GM12892 (cell line): ENCODE data around the gene SIPA1L3.

Experiments
- DNase-seq: peaks from one replicate; pipeline ENCODE4 v3.0.0; 2011; ENCODE audit not compliant: insufficient read length
- FAIRE-seq: peaks from 2 replicates; lab custom pipeline; 2011; peaks lifted over from hg19 to GRCh38; lab: Jason Lieb, UNC
- POLR2A ChIP-seq: IDR thresholded peaks from 2 replicates; pipeline ENCODE4 v1.6.1; 2011; ENCODE audit warnings: low read depth, low read length, control low read depth
- POLR2AphosphoS5 ChIP-seq: IDR thresholded peaks from 2 replicates; pipeline ENCODE4 v1.6.1; 2011; ENCODE audit warnings: low read depth, low read length, control low read depth
- TAF1 ChIP-seq: IDR thresholded peaks from 2 replicates; pipeline ENCODE4 v1.6.1; 2011; ENCODE audit warnings: low read depth, mild to moderate bottlenecking, control low read depth, low read length, borderline replicate concordance

Gene SIPA1L3

GRCh38 chr19:38101723-38102122 lies 194.7 kb downstream of the SIPA1L3 start:
- no peak for DNase-seq
- no peak for FAIRE-seq

DNA sequence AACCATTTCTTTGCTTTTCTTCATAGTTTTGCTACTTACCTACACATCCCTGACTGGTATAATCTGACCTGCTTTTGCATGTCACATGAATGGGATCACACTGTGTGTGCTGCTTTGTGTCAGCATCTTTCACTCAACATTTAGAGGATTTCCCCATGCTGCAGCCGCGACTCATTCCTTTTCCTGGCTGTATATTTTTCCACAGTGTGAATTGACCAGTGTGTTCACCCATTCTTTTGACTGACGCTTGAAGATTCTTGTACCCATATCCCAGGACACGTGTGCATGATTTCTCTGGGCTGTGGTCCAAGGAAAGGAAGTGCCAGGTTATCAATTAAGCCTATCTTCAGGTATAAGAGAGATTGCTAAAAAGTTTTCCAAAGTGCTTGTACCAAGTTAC lies 198.6 kb downstream of the SIPA1L3 start:
- DNase-seq = no peak
- TF ChIP-seq POLR2A (no peak), TAF1 (no peak), POLR2AphosphoS5 (no peak)
- no peak for FAIRE-seq

More at GRCh38 chr19:38101723-38102122, 194.7 kb downstream of the SIPA1L3 start:
- TF ChIP-seq POLR2AphosphoS5 (no peak), TAF1 (no peak), POLR2A (no peak)

GRCh38 chr19:38107129-38107528 lies 200.1 kb downstream of the SIPA1L3 start:
- TF ChIP-seq TAF1 = no peak
- TF ChIP-seq POLR2AphosphoS5 = no peak
- no peak for TF ChIP-seq POLR2A
- FAIRE-seq (no peak), DNase-seq (no peak)

DNA sequence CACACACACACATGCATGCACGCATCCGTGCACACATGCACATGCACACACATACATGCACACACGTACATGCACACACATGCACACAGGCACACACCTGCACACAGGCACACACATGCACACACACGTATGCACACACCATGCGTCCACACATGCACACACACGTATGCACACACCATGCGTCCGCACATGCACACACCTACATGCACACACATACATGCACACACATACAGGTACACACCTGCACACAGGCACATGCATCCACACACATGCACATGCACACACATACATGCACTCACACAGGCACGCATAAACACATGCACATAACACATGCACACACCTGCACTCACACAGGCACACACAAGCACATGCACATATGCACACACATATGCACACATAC lies 204.9 kb downstream of the SIPA1L3 start:
- no peak for DNase-seq
- no peak for FAIRE-seq
- TF ChIP-seq POLR2A (no peak), POLR2AphosphoS5 (no peak), TAF1 (no peak)

DNA sequence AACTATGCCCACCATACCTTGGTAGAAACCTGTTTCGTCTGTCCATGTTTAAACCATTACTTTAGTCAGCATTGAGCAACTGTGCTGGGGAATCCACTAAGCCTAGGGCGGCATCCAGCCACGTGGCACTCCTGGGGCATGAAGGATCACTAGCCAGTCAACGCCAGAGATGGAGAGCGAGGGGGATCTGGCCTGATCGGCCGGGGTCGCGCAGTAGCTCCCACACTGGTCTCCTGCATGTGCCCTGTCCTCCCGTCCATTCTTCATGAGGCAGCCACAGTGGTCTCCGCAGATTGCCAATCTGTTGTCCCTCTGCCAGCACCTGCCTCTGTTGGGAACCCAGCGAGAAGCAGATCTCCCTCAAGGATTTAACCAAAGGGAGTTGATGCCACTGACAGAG lies 207.6 kb downstream of the SIPA1L3 start:
- no peak for FAIRE-seq
- no peak for DNase-seq
- TF ChIP-seq TAF1 = no peak
- TF ChIP-seq POLR2A = no peak
- TF ChIP-seq POLR2AphosphoS5 = no peak

DNA sequence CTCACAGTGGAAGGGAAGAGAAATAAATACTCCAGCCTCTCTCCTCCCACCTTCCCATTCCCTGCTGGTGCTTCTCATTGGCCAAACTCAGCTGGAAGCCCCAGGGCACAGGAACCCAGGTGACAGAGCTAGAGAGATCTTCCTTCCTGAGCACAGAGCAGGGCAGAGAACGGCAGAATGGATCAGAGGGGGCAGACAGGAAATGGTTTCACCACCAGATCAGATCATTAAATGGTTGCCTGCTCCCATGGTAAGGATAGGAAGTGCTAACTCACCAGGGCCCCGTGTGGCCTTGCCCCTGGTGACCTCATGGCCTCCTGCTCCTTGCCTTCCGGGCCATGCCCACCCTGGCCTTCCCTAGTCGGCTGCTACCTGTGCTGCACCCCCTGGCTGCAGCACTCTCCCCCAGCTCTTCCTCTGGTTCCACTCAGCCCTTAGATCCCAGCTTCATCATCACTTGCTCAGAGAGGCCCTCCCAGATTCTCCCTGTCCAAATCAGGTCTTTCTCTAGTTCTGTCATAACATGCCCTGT lies 208.3 kb downstream of the SIPA1L3 start:
- DNase-seq (no peak), FAIRE-seq (no peak)
- no peak for TF ChIP-seq POLR2A
- TF ChIP-seq POLR2AphosphoS5 = no peak
- no peak for TF ChIP-seq TAF1

DNA sequence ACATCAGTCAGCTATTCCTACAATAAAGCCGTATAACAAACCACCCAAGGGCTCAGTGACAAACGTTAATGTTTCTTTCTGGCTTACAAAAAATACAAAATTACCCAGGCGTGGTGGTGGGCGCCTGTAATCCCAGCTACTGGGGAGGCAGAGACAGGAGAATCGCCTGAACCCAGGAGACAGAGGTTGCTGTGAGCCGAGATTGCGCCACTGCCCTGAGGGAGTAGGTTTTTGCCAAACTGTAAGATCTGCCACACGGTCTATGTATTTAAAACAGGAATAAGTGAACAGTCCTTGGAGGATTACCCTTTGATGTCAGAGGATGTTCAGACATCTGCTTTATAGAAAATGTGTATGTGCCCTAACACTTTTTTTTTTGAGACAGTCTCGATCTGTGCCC lies 211.2 kb downstream of the SIPA1L3 start:
- no peak for TF ChIP-seq TAF1
- TF ChIP-seq POLR2A = no peak
- no peak for TF ChIP-seq POLR2AphosphoS5
- DNase-seq (no peak), FAIRE-seq (no peak)

DNA sequence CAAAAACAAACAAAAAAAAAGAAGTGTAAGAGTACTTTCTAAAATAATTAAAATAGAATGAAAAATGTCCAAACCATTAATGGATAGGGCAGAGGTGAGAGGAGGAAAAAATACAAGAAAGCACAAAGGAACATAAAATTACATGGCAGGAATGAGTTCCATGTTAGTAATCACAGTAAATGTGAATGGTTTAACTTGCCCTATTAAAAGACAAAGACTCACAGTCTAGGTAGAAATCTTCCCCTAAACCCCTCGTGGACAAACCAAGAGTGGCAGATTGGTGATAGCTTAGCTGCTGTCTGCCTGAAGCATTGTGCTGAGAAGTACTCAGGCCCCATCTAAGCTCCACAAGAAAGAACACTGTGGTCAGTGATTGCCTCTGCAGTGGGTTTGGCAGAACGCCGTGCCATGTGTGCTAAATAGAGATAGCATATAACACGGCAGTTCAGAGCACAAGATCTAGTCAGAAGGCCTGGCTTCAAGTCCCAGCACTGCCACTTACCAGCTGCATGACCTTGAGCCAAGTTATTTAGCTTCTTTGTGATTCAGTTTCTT lies 213.5 kb downstream of the SIPA1L3 start:
- FAIRE-seq = no peak
- DNase-seq = no peak
- no peak for TF ChIP-seq POLR2A
- TF ChIP-seq POLR2AphosphoS5 = no peak
- TF ChIP-seq TAF1 = no peak

DNA sequence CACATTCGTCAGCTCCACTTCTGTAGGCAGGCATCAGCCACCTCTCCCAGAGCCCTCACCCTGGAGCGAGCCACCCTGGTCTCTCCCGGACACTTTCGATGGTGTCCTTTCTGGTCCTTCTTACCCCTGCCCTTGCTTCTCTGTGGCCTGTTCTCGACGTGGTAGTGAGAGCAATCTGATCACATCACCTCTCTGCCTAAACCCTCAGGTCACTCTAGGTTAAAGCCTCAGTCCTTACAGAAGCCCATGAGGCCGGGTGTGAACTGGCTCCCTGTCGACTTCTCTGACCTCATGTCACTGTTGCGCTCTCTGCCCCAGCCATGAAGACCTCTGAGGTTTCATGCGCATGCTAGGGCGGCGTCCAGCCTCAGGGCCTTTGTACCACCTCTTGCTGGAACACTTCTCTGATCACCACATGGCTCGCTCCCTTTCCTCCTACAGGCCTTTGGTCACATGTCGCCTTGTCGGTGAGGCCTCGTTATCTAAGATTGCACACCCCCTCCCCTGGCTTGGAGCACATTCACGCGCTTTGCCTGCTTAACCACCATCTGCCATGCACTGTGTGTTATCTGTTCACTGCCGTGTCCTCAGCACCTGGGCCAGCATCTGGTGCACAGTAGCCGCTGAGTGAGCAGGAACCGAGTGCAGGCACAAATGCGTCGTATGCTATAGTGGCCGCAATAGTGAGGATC lies 215.5 kb downstream of the SIPA1L3 start:
- FAIRE-seq (no peak), DNase-seq (no peak)
- no peak for TF ChIP-seq POLR2A
- TF ChIP-seq TAF1 = no peak
- TF ChIP-seq POLR2AphosphoS5 = no peak

DNA sequence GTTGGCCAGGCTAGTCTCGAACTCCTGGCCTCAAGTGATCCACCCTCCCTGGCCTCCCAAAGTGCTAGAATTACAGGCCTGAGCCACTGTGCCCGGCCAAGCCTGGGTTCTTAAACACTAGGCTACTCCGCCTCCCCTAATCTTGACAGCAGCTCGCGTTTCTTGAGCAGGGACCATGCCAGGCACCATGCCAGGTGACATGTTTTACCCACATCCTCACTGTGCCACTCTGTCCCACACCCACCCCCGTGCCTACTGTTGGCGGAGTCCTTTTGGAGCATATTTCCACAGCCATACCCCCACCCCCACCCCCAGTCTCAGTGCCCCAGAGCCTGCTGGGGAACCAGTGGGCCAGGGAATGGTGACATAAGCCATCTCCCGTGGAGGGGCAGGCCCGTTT lies 218.2 kb downstream of the SIPA1L3 start:
- FAIRE-seq (no peak), DNase-seq (no peak)
- TF ChIP-seq TAF1 (no peak), POLR2AphosphoS5 (no peak), POLR2A (no peak)

DNA sequence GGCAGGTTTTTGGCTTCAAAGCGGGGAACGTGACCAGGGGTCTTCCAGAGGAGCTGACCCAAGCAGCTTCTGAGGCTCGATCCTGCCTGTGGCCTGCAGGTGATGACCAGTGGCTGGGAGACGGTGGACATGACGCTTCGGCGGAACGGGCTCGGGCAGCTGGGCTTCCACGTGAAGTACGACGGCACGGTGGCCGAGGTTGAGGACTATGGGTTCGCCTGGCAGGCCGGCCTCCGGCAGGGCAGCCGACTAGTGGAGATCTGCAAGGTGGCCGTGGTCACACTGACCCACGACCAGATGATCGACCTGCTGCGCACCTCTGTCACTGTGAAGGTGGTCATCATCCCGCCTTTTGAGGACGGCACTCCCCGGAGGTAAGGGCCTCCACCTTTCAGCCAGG lies 223.4 kb downstream of the SIPA1L3 start:
- DNase-seq (no peak), FAIRE-seq (no peak)
- TF ChIP-seq POLR2AphosphoS5 (no peak), TAF1 (no peak), POLR2A (no peak)

- no peak for FAIRE-seq
- no peak for DNase-seq
- TF ChIP-seq POLR2AphosphoS5 (no peak), TAF1 (no peak), POLR2A (no peak)
Measured at GRCh38 chr19:38132781-38133180, 225.8 kb downstream of the SIPA1L3 start.
